Activated CD4-positive, alpha-beta T cell treated with anti-CD3 and anti-CD28 coated beads, Interleukin-2, amount 50 U/mL, for 48 hours (primary cell): ENCODE results near the gene ITPKB.
"Not testable (repeated sequence)": the region's sequence is repeated elsewhere in the genome, so short reads cannot be mapped to it uniquely, and the experiment has no call there.

Source experiments
- DNase-seq, 2 experiments: peaks; one replicate each; pipeline ENCODE4 v3.0.0-alpha.2; 2020

The ITPKB gene

GRCh38 chr1:226617109-226617508, 122.0 kb downstream of the ITPKB start:
- DNase-seq: no peak

- DNase-seq: no peak
Observed at GRCh38 chr1:226616636-226617035, 122.4 kb downstream of the ITPKB start.

DNA sequence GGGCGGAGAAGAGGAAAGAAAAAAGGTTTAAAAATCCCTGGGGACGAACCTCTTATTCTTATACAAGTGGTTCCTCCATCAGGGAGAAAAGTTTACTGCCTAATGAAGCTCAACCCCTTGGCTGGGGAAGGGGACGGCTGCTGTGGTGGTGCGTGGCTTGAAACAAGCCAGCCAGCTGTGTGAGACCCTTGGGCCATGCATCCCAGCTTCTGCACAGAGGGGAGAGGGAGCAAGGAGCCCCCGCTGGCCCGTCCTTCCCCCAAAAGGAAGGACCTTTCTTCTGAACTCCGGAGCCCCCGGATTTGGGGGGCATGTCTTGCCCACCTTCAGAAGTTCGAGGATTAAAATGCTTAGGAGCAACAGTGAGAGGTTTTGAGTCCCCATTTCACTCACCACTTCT, 123.2 kb downstream of the ITPKB start:
- DNase-seq: no peak

GRCh38 chr1:226611980-226612379, 127.1 kb downstream of the ITPKB start:
- not testable (repeated sequence) for DNase-seq

DNA sequence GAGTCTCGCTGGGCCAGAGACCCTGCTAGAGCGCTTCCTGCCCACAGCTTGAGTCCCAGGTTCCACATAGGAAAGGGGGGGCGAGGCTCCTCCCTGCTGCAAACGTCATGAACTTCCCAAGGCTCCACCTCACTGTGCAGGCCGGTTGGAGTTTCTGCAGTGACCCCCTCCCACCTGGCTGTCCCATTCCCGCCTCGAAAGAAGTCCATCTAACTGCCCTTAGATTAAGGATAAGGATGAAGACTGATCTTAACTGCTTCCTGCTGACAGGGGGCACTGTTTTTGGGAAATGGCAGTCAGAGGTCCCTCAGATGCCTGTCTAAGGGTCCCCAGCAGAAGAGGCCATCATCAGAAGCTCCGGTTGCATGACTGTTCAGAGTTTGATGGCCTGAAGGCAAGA, 127.8 kb downstream of the ITPKB start:
- no peak for DNase-seq

- no peak for DNase-seq
Observed at GRCh38 chr1:226610671-226611070, 128.4 kb downstream of the ITPKB start.

DNA sequence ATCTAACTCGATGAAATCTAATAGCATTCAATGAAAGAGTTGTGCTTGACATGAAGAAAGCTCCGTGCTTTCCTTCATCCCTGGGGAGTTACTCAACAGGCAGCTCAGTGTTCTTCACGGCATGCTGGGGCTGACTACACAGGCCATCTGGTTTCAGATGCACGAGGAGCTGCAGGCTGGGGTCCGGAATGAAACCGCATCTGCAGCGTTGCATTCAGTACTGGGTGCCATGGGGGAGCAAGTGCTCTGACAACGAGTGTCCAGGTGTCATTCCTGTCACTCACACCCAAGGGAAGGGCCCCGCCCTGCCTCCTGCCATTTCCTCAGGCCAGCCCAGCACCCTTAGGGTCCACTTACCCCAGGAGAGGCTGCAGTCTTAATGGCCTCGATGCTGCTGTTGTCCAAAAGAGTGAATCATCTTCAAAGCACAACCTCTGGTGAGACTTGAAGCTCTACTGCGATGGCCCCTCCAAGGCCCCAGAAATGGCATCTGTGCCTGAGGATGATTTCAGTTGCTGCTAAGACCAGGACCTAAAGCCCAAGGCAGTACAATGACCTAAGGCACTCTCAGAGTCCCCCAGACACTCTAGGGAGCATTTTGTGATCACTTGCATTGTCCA, 129.1 kb downstream of the ITPKB start:
- no peak for DNase-seq

DNA sequence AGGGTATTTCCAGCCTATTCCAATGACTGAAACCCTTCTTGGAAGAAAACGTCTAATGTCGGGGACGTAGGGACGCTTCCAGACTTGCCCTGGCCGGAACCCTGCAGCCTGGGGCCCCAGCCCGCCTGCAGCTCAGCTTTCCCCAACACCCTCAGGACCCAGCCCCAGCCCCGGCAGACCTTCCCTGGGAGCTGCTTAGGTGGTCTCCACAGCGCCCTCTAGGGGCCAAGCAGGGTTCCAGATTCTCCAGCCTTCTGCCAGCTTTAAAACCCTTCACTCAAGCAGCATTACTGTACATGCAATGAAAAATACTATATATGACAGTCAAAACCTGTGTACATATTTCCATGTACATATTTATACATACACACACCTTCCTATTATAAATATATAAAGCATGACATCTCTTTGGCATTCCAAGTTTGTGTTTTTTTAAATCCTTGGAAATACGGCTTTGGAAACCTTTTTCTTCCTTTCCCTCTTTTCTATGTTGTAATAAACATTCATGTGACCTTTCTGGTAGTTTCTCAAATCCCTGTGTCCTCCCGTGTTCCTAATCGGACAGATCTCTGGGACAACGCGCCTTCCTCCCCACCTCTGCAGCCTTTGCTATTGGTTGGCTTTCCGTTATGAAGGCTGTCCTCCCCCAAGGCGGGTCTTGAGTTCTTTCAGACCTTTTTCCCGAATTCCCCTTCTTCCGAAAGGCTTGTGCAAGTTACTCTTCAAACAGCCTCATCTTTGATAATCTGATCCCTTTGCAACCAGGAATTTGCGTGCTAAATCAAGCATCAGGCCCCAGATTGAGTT, 130.2 kb downstream of the ITPKB start:
- peak; percentile 72 to 77 for DNase-seq

- no peak for DNase-seq
Observed at GRCh38 chr1:226607821-226608220, 131.3 kb downstream of the ITPKB start.

DNA sequence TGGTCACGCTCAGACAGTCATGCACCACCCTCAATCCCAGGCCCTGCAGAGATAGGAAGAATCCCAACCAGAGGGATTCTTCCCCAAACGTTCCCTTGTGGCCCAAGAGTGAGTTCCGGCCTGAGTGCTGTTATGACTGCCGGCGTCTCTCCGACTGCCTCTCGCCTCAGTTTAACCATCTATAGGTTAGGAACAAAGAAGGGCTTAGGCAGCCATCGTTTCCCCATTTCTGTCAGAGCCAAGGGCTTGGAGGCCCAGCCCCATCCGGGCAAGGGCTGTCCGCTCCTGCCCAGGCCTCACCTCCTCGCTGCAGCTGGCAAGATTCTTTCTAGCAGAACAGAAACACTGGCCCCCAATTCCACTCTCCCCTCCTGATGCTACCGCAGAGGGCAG, 131.8 kb downstream of the ITPKB start:
- no peak for DNase-seq

GRCh38 chr1:226606311-226607267, 132.5 kb downstream of the ITPKB start:
- no peak for DNase-seq

DNA sequence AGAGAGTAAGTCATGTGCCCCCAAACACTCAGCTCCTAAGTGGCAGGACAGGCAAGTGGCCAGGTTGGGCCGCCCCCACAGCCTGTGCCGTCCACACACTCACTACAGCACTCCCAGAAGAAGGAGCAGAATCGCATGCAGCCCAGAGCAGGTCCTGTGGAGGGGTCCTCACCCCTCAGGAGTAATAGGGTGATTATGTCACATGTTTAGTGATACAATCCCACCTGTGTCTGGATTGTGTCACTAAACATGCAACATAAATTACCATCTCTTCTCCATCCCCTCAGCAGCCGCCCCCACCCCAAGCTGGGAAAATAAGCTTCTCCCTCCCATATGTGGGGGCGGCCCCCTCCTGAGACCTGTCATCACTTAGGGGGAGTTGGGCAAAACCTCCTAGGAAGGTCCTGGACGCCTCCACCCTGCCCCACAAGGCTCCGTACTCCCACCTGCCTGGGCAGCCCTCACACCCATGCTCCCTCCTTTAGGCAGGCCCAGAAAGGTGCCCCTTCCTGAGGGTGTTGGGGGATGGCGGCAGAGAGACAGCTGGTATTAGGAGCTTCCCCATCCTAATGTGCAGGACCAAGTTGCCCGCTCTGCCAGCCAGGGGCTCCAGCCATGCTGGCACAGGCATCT, 133.6 kb downstream of the ITPKB start:
- no peak for DNase-seq

- DNase-seq: no peak
Observed at GRCh38 chr1:226604560-226605317, 134.3 kb downstream of the ITPKB start.

DNA sequence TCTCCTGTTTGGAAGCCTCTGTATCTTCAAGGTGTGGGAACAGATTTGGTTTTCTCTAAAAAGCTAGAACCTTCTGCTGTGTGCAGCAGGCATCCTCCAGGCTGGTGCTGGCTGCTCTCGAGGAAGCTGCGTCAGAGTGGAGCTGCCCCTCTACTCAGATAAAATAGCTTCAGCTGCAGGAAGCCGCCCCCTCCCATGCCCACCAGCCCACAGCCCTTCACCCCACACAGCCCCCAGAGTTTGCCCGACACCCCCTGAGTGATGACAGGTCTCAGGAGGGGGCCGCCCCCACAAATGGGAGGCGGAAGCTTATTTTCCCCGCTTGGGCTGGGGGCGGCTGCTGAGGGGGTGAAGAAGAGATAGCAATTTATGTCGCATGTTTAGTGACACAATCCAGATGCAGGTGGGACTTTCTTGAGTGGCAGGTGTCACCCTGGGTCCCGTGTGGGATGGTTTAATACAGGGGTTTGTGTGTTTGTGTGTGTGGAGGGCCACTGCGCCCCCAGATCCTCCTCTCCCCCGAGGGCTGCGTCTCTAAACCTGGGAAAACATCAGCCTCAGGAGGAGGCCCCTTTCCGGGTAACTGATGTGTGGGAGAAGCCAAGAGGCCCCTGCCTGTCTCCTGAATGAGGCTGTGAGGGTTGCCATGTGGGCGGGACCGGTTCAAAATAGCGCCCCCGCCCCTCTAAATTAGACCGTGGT, 135.1 kb downstream of the ITPKB start:
- no peak for DNase-seq

- DNase-seq: no peak
Observed at GRCh38 chr1:226603022-226603857, 135.8 kb downstream of the ITPKB start.

DNA sequence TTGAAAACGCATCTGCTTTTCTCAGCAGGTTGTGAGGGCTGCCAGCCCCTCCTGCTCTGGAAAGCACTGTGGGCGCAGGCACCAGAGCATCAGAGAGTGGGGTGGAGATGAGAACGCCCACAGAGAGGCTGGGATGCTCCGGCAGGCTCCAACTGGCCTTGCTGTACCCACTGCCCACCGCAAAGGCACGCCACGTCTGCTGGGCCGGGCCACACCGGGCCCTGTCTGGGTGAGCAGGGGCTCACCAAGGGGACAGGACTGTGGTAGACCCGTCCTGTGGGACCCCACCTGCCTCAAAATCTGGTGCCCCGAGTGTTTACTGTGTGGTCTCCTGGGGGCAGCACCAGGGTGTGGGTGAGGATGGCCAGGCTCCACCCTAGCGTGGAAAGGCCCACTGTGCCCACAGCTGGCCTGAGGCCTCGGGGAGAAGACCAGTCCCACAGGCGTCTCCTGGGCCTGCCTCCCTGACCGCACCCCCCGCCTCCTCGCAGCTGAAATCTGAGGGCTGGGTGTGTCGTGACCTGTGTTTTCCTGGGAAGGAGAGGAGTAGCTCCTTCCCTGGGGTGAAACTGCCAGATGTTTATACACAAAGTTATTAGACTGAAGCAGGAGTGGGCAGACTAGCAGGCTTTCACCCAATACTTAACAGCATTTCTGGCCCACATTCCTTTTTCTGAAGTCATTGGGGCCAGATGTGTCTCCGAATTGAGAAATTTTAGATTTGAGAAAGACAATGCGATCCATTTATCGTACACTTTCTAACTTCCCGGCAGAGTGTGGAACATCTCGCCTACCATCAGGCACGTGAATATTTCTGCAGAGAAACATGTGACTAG, 136.7 kb downstream of the ITPKB start:
- no peak for DNase-seq

DNA sequence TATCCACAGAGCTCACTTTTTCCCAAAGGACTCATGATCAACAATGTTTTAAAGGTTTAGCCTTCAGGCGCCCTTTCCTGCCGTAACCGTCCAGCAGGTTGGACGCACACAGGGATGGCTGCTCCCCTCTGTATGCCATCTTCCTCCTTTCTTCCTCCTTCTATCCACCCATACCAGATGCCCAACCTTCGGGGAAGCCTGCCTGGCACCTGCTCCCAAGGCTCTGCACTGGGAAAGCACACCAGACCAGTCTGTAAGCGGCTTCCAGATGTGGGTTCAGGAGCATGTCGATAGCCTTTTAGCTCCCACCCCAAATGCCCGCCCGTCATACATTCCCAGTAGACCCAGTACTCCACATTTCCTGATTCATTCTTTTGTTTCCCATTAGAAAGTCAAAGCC, 137.6 kb downstream of the ITPKB start:
- no peak for DNase-seq

GRCh38 chr1:226600254-226600653, 138.8 kb downstream of the ITPKB start:
- no peak for DNase-seq

- DNase-seq: no peak
Observed at GRCh38 chr1:226599636-226600238, 139.3 kb downstream of the ITPKB start.
